Small intestine (tissue), 7 donors: ENCODE measurements around the gene PRR20G. TPM values are rescaled to one million over a fixed set of nuclear protein-coding genes. Genes with fewer than 3 reads are reported as not detected.

Source experiments
- DNase-seq, 2 donors: peaks; one replicate each; pipeline versions ENCODE4 v3.0.0 to v3.0.0-alpha.2; 2013
- FAIRE-seq: peaks from 2 replicates; lab custom pipeline; 2012; peaks lifted over from hg19 to GRCh38; lab: Jason Lieb, UNC
- H3K27ac ChIP-seq, 3 donors: one replicate each; pipeline ENCODE4 v1.5.1; 2013; ENCODE audit warnings: low read length in 2 of 3, mild to moderate bottlenecking in 2 of 3, control low read depth in 1 of 3, inconsistent platforms in 1 of 3, low read depth in 1 of 3, moderate library complexity in 1 of 3
- H3K27me3 ChIP-seq, 3 donors: one replicate each; pipeline ENCODE4 v1.6.1; 2013; ENCODE audit warnings: low read length in 3 of 3, inconsistent platforms in 1 of 3; ENCODE audit not compliant: control insufficient read depth in 3 of 3, insufficient read depth in 3 of 3
- H3K36me3 ChIP-seq, 3 donors: one replicate each; pipeline ENCODE4 v1.6.1; 2013; ENCODE audit warnings: low read length in 3 of 3, inconsistent platforms in 1 of 3, low read depth in 1 of 3, mild to moderate bottlenecking in 1 of 3, moderate library complexity in 1 of 3; ENCODE audit not compliant: control insufficient read depth in 3 of 3, insufficient read depth in 2 of 3
- H3K4me1 ChIP-seq, 3 donors: one replicate each; pipeline ENCODE4 v1.6.1; 2013; ENCODE audit warnings: low read length in 2 of 3, inconsistent platforms in 1 of 3, low read depth in 1 of 3, mild to moderate bottlenecking in 1 of 3, moderate library complexity in 1 of 3; ENCODE audit not compliant: control insufficient read depth in 3 of 3, insufficient read depth in 2 of 3
- H3K4me3 ChIP-seq, 3 donors: one replicate each; pipeline ENCODE4 v1.5.1; 2013; ENCODE audit warnings: low read length in 3 of 3, control low read depth in 1 of 3, inconsistent platforms in 1 of 3, low read depth in 1 of 3, mild to moderate bottlenecking in 1 of 3, moderate library complexity in 1 of 3
- H3K9me3 ChIP-seq, 2 donors: one replicate each; pipeline ENCODE4 v1.6.1; 2013; ENCODE audit warnings: low read depth in 1 of 2, low read length in 1 of 2; ENCODE audit not compliant: control insufficient read depth in 2 of 2, insufficient read depth in 1 of 2
- WGBS, 3 donors: extraction: QIAGEN DNeasy Blood & Tissue Kit; methylation state at CpG; one replicate each; pipeline ENCODE4 v1.1.7; 2013; 5-methylcytosine and 5-hydroxymethylcytosine counted together
- polyA plus RNA-seq, 4 donors: library from polyadenylated mRNA; stranded (reverse) in 3 of 4; unstranded in 1 of 4; fragments of 200-250 nt in 3 of 4; fragments of 120-200 nt in 1 of 4; gene quantifications; one replicate each; pipeline versions ENCODE4 v1.2.1 to v1.2.3, GENCODE V29; 2013
- donor health status: healthy with polysubstance abuse.
- donor health status: control.
- donor health status: control.
- donor health status: Bipolar disorder and iron deficiency.
- donor health status: healthy.

Gene PRR20G
- polyA plus RNA-seq, 4 donors = not detected

DNA sequence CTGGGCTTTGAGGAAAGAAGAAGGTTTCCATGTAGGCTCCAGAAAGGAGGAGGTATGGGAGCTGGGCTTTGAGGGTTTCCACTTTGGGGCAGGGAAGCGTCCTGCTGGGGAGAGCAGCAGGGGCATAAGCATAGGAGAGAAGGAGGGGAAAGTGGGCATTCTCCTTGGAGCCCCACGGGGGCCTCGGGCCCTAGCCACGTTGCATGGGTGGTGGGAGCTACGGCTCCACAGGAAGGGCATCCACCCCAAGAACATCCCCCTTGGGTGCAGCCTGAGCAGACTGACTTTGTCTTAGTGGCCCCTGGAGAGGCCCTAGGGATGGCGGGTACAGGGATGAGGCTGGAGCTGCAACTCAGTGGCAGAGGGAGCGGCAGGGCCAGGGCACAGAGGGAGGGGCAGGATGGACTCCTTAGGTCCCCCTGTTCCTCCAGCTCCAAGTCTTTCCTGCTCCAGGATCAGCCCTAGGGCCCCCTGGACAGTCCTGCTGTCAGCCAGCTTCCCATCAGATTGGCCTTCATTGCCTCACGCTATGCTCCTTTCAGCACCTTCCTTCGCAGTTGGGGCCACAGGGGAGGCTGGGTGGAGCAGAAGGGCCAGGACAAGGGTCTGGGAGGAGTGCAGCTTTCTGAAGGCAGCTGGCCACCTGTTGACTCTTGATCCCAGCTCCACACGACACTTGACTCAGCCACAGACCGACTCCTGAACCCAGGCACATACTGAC, 22.9 kb downstream of the PRR20G start:
- Histone ChIP-seq H3K27me3 (no peaks in the 10 kb centered on the region), H3K27ac (no peak overlapping the region), H3K9me3 (peaks cover 0 to 4% of the 10 kb centered on the region in 2 donors), H3K4me1 (no peaks in the 10 kb centered on the region), H3K36me3 (no peaks in the 10 kb centered on the region), H3K4me3 (no peak overlapping the region)
- 76 to 85% (median 85%) methylated on average over 10 to 11 of the region's 11 CpGs for WGBS, 3 donors
- no peak for FAIRE-seq
- no peak for DNase-seq

DNA sequence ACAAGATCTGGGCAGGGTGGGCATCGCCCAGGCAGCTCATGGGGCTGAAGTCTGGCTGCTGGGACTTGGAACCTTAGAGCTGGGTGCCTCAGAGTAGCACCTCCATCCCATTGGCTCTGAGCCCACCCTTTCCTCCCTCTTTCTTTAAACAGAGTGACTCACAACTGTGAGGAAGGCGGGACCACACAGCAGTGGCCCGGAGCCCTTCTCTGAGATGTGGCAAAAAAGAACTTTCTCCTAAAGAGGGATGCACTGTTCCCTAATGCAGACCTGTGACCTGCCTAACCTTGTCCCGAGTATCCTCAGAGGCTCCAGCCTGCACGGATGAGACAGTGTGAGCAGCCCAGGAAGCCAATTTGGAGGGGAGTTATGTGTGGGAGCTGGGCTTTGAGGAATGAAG, 23.6 kb downstream of the PRR20G start:
- DNase-seq (no peak), FAIRE-seq (no peak)
- Histone ChIP-seq H3K27ac (no peak overlapping the region), H3K27me3 (no peaks in the 10 kb centered on the region), H3K9me3 (peaks cover 0 to 4% of the 10 kb centered on the region in 2 donors), H3K36me3 (no peaks in the 10 kb centered on the region), H3K4me3 (no peak overlapping the region), H3K4me1 (no peaks in the 10 kb centered on the region)
- 43 to 58% (median 54%) methylated on average over 5 of the region's 5 CpGs for WGBS, 3 donors

DNA sequence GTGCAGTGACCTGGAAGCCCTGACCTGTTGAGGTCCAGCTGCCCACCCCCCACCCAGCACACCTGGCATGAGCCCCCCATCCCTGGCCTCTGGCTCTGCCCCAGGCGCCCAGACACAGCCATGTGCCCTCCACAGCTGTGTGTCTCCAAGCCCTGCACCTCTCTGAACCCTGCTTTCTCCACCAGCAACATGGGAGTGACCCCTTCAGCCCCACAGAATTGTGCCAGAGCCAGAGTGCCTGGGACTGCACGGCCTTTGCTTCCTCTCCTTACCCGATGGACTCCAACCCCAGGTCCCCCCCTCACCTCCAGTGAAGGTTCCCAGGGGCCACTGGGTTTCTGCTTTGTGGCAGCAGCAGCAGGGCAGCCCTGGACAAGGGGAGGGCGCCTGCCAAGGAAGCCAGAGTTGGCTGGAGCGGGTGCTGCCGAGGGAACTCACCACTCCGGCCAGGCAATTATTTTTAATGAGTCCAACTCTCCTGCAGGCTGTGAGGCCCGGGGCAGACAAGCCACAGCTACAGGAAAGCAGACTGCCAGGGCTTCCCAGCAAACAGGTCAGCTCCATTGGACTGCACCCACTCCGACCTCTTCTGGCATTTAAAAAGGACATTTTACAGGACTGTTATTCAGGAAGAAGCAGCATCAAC, 24.1 kb downstream of the PRR20G start:
- no peak overlapping the region for H3K4me3 ChIP-seq
- H3K27ac ChIP-seq = no peak overlapping the region
- 63 to 74% (median 68%) methylated on average over 9 of the region's 9 CpGs for WGBS, 3 donors
- no peaks in the 10 kb centered on the region for H3K27me3 ChIP-seq
- H3K36me3 ChIP-seq = no peaks in the 10 kb centered on the region
- no peaks in the 10 kb centered on the region for H3K4me1 ChIP-seq
- FAIRE-seq (no peak), DNase-seq (no peak)
- peaks cover 0 to 2% of the 10 kb centered on the region in 2 donors for H3K9me3 ChIP-seq

DNA sequence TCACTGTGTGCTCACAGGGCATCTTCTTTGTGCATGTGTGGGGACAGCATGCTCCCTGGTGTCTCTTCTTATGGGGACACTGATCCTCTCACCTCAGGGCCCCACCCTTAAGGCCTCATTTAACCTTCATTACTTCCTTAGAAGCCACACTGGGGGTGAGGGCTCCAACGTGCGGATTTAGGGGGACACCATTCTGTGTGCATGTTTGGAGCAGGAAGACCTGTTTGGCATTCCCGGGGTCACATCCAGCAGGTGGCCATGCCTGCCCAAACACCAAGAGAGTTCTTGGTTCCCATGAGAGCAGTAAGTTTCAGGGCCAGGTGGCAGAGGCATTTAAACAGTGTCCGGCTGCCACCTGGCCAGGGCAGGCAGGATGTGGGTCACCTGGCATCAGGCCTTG, 24.8 kb downstream of the PRR20G start:
- no peak for FAIRE-seq

DNA sequence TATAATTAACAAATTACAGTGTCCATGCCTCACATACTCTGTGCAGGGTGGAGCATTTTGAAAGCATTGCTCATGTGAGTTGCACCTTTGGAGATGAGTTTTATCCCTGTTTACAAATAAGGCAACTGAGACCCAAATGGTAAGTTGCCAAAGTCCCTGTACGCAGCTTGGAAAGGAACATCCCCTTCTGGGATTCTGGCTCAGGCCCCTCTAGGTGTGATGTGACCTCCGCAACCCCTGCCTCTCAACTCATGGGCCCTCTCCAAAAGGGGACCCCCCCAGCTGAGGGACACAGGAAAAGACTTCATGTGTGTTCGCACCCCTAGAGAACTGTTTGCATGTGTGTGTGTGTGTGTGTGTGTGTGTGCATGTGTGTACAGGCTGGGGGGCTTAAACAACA, 25.3 kb downstream of the PRR20G start:
- no peak overlapping the region for H3K4me3 ChIP-seq
- H3K27ac ChIP-seq = no peak overlapping the region
- H3K27me3 ChIP-seq = no peaks in the 10 kb centered on the region
- H3K4me1 ChIP-seq = no peaks in the 10 kb centered on the region
- no peak for DNase-seq
- H3K36me3 ChIP-seq = no peaks in the 10 kb centered on the region
- H3K9me3 ChIP-seq = no peaks in the 10 kb centered on the region
- FAIRE-seq = no peak
- 81 to 96% (median 93%) methylated on average over 3 of the region's 3 CpGs for WGBS, 3 donors

More for the DNA sequence above, 24.8 kb downstream of the PRR20G start:
- H3K4me3 ChIP-seq = no peak overlapping the region
- H3K27ac ChIP-seq = no peak overlapping the region
- 84 to 90% (median 87%) methylated on average over 4 of the region's 4 CpGs for WGBS, 3 donors
- no peak for DNase-seq
- H3K4me1 ChIP-seq = no peaks in the 10 kb centered on the region
- H3K9me3 ChIP-seq = no peaks in the 10 kb centered on the region
- no peaks in the 10 kb centered on the region for H3K36me3 ChIP-seq
- no peaks in the 10 kb centered on the region for H3K27me3 ChIP-seq

DNA sequence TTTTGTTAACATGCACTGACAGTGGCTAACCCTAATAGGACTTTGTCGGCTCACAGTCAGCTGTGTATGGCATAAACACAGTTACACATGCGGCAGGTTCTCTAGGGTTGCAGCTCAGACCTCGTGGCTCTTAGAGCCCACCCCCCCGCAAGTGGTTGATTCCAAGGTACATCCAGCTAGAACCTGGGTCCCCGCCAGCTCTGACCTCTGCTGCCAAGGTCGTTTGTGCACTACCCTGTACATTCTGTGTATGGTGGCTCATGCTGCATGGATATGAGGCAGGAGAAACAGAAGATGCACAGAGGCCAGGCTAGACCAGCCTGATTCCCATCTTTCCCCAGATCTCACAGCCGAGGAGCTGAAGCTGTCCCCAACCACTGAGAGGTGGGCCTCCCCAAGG, 25.9 kb downstream of the PRR20G start:
- DNase-seq = no peak
- no peaks in the 10 kb centered on the region for H3K36me3 ChIP-seq
- no peaks in the 10 kb centered on the region for H3K27me3 ChIP-seq
- 63 to 76% (median 69%) methylated on average over 7 of the region's 7 CpGs for WGBS, 3 donors
- no peak for FAIRE-seq
- H3K9me3 ChIP-seq = no peaks in the 10 kb centered on the region
- no peak overlapping the region for H3K27ac ChIP-seq
- H3K4me1 ChIP-seq = no peaks in the 10 kb centered on the region
- no peak overlapping the region for H3K4me3 ChIP-seq

DNA sequence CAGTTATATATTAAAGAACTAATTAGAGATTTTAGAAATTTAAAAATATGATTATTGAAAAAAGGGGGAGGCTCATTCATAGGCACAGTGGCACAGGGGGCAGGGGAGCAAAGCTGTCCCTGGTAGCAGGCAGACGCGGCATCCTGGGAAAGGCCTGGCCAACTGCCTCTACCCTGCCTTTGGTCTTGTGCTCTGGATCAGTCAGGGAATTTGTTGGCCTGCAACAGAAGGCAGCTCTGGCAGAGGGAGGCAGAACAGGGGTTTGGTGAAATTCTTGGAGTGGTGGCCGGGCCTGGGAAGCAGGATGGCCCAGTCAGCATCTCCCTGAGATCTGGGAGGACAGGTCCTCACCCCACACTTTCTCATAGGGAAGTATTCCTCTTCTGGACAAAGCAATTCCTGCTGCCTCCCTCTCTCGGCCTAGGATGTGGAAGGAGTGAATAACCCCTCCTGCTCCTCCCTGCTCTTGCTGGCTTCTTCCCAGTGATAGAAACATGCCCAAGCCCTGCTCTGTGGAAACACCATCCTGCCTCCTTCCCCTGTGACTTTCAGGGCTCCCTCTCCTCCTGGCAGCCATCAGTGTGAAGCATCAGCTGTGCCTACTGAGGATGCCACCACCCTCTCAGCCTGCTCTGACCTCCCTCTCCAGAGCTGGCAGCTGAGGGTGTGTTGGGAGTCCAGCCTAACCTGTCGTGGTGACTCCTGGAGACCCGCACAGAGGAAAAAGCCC, 26.9 kb downstream of the PRR20G start:
- Histone ChIP-seq H3K4me3 (no peak overlapping the region), H3K27ac (no peak overlapping the region), H3K4me1 (no peaks in the 10 kb centered on the region), H3K27me3 (no peaks in the 10 kb centered on the region), H3K36me3 (no peaks in the 10 kb centered on the region), H3K9me3 (no peaks in the 10 kb centered on the region)
- 62 to 76% (median 75%) methylated on average over 6 of the region's 6 CpGs for WGBS, 3 donors
- DNase-seq = no peak
- no peak for FAIRE-seq

DNA sequence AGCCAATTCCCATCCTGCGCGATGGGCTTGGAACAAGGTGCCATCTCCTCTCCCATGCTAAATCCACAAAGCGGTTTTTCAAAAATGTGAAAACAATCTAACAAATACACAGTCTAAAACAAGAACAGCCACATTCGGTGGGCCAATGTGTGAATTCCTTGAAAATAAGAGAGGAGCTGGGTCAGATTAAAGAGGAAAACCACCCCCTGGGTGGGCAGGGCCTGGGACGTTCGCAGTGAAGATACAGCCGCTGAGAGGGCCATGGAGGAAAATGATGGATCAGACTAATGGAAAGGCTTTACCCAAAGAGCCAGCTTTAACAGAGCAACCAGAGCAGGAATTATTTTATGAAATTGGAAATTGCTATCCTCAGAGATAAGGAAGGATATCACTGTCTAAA, 27.4 kb downstream of the PRR20G start:
- H3K36me3 ChIP-seq = no peaks in the 10 kb centered on the region
- WGBS, 3 donors = 85 to 92% (median 88%) methylated on average over 7 of the region's 7 CpGs
- FAIRE-seq (no peak), DNase-seq (no peak)
- no peak overlapping the region for H3K27ac ChIP-seq
- no peaks in the 10 kb centered on the region for H3K27me3 ChIP-seq
- no peaks in the 10 kb centered on the region for H3K4me1 ChIP-seq
- H3K9me3 ChIP-seq = no peaks in the 10 kb centered on the region
- no peak overlapping the region for H3K4me3 ChIP-seq
